ENCODE measurements around the gene AUTS2. TPM values are rescaled to one million over a fixed set of nuclear protein-coding genes. Genes with fewer than 3 reads are reported as not detected.

AUTS2 gene
- total RNA-seq, 1 experiment from 2014 or later, result not detected

DNA sequence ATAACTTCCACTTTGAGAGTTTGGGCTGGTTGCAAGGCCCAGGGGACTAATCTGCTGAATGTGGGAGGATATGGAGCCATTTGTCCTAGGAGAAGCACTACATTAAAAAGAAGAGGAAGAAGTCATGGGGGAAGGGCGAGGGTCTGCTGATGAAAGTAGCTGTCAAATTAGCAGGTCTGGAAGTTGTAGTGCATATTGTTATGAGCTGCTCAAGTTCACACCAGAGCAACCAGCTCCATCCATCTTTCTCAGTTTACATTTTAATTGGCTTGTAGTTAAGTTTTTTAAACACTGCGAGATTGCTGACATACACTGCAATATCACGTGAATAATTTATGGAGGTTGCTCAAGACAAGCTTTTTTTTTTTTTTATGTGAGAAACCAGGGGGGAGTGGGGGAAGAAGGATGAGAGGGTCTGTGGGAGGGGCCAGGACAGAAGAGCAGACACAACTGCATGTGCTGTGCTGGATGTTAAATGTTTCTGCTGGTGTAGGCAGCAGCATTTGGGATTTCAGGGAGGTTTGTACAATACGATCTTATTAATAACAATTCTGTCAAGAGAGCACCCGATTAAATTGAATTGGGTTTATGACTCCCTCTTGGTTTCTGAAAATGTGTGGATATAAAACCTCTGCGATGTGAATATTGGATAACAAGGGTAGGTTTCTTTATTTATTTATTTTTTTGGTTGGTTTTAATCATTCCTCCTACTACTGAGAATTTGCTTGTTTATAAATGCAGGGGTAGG lies 774.7 kb downstream of the AUTS2 start:
- Mint-ChIP-seq H3K9me3 (ENCODE audit: low read depth, unreplicated experiment) (peaks cover 3% of the 10 kb centered on the region), H3K27ac (ENCODE audit: unreplicated experiment) (no peak overlapping the region), H3K4me1 (ENCODE audit: low read depth, unreplicated experiment) (no peaks in the 10 kb centered on the region), H3K36me3 (ENCODE audit: insufficient read depth, unreplicated experiment) (no peaks in the 10 kb centered on the region), H3K27me3 (ENCODE audit: unreplicated experiment) (no peaks in the 10 kb centered on the region), H3K4me3 (ENCODE audit: low read depth, unreplicated experiment) (no peak overlapping the region)
- CTCF ChIA-PET, result no interaction called here
- BruUV-seq (replicated peaks), result no TSS peak
- intact Hi-C loops (cut with micrococcal nuclease; ENCODE audit: unreplicated experiment), result no loop called here
- no peak for DNase-seq
- TF ChIP-seq, protein P1, sequence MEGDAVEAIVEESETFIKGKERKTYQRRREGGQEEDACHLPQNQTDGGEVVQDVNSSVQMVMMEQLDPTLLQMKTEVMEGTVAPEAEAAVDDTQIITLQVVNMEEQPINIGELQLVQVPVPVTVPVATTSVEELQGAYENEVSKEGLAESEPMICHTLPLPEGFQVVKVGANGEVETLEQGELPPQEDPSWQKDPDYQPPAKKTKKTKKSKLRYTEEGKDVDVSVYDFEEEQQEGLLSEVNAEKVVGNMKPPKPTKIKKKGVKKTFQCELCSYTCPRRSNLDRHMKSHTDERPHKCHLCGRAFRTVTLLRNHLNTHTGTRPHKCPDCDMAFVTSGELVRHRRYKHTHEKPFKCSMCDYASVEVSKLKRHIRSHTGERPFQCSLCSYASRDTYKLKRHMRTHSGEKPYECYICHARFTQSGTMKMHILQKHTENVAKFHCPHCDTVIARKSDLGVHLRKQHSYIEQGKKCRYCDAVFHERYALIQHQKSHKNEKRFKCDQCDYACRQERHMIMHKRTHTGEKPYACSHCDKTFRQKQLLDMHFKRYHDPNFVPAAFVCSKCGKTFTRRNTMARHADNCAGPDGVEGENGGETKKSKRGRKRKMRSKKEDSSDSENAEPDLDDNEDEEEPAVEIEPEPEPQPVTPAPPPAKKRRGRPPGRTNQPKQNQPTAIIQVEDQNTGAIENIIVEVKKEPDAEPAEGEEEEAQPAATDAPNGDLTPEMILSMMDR (IDR thresholded peaks at IDR 0.05; ENCODE audit: unreplicated experiment), result no peak

DNA sequence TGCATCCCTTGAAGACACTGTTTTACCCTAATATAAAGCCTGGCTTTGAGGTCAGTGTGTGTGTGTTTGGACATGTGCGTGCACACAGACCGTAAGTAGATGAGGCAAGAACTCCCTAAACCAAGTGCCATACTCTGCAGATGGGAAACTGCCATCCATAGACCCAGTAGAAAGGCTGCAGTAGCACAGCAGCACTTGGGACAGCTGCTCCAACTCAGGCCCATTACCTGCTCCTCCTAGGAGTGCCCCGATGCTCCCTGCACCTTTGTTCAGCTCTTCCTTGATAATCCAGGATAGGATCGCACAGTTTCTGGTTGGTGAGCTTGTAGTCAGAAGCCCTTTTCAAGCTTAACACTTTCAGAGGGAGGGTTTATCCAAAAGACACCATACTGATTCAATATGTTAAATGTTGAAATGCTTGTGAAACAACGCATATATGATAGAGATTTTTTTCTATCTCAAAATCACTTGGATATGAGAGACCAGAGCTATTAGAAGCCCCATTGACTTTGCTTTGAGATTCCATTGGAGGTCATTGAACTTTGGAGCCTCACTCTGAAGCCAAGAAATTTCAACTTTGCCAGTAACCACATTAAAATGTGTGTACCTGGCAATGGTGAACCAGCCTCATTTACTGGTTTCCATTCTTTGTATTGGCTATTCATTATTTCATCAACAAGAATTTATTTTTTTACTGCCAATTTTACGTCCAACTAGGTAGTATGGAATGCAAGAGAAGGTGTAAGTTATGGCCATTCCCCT lies 776.7 kb downstream of the AUTS2 start:
- no TSS peak for BruUV-seq (replicated peaks)
- DNase-seq, result no peak
- TF ChIP-seq, protein P1 (IDR thresholded peaks at IDR 0.05; ENCODE audit: unreplicated experiment), result no peak
- Mint-ChIP-seq H3K27ac (ENCODE audit: unreplicated experiment) (no peak overlapping the region), H3K27me3 (ENCODE audit: unreplicated experiment) (no peaks in the 10 kb centered on the region), H3K9me3 (ENCODE audit: low read depth, unreplicated experiment) (peaks cover 3% of the 10 kb centered on the region), H3K4me3 (ENCODE audit: low read depth, unreplicated experiment) (no peak overlapping the region), H3K36me3 (ENCODE audit: insufficient read depth, unreplicated experiment) (no peaks in the 10 kb centered on the region), H3K4me1 (ENCODE audit: low read depth, unreplicated experiment) (no peaks in the 10 kb centered on the region)
- intact Hi-C loops (cut with micrococcal nuclease; ENCODE audit: unreplicated experiment), result no loop called here
- CTCF ChIA-PET, result no interaction called here

DNA sequence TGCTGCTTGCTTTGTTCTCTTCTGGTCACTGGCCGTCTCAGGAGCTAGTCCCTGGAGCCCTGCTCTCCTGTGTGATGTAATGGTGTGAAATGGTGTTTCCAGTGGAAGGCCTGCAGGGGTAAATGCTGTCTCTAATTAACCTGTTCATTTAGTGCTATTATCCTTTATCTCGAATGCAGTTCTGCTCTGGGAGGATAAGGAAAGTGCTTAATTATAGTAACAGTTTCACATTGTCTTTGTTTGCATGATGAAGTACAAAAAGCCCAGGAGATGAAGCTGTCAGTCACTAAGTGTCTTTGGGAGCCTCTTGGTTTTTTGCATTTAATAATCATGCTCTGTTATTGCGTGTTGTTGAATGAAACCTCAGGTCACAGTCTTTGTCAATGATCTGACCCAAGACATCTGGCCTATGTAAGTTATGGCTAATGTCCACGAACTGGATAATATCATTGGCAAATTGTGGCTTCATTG lies 778.3 kb downstream of the AUTS2 start:
- Mint-ChIP-seq H3K4me1 (ENCODE audit: low read depth, unreplicated experiment) (no peaks in the 10 kb centered on the region), H3K36me3 (ENCODE audit: insufficient read depth, unreplicated experiment) (no peaks in the 10 kb centered on the region), H3K27ac (ENCODE audit: unreplicated experiment) (no peak overlapping the region), H3K4me3 (ENCODE audit: low read depth, unreplicated experiment) (no peak overlapping the region), H3K27me3 (ENCODE audit: unreplicated experiment) (no peaks in the 10 kb centered on the region), H3K9me3 (ENCODE audit: low read depth, unreplicated experiment) (peaks cover 3% of the 10 kb centered on the region)
- CTCF ChIA-PET, result no interaction called here
- no TSS peak for BruUV-seq (replicated peaks)
- intact Hi-C loops (cut with micrococcal nuclease; ENCODE audit: unreplicated experiment), result no loop called here
- TF ChIP-seq, protein P1 (IDR thresholded peaks at IDR 0.05; ENCODE audit: unreplicated experiment), result no peak
- no peak for DNase-seq

DNA sequence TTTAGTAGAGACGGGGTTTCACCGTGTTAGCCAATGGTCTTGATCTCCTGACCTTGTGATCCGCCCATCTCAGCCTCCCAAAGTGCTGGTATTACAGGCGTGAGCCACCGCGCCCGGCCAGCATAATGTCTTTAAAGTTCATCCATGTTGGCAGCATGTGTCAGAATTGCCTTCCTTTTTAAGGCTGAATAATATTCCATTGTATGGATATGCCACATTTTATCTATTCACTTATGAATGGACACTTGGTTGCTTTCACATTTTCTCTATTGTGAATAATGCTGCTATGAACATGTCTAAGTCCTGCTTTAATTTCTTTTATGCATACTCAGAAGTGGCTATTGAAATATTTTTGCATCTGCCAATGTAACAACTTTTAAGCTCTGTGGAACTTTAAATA lies 779.7 kb downstream of the AUTS2 start:
- Mint-ChIP-seq H3K9me3 (ENCODE audit: low read depth, unreplicated experiment) (peaks cover 7% of the 10 kb centered on the region), H3K4me3 (ENCODE audit: low read depth, unreplicated experiment) (no peak overlapping the region), H3K36me3 (ENCODE audit: insufficient read depth, unreplicated experiment) (no peaks in the 10 kb centered on the region), H3K27ac (ENCODE audit: unreplicated experiment) (no peak overlapping the region), H3K4me1 (ENCODE audit: low read depth, unreplicated experiment) (no peaks in the 10 kb centered on the region), H3K27me3 (ENCODE audit: unreplicated experiment) (no peaks in the 10 kb centered on the region)
- CTCF ChIA-PET, result no interaction called here
- intact Hi-C loops (cut with micrococcal nuclease; ENCODE audit: unreplicated experiment), result no loop called here
- DNase-seq, result no peak
- TF ChIP-seq, protein P1 (IDR thresholded peaks at IDR 0.05; ENCODE audit: unreplicated experiment), result no peak
- no TSS peak for BruUV-seq (replicated peaks)
